AG04450 (cell line): Measurements from ENCODE around the gene WDR86. TPM values are rescaled to one million over a fixed set of nuclear protein-coding genes. Genes with fewer than 3 reads are reported as not detected.

Experiments
- CTCF ChIA-PET: fragments of 300-600, 350-600 bp; formaldehyde crosslinking; extraction: SDS; loops from one replicate; lab custom pipeline; 2022; ENCODE audit warnings: antibody characterized with exemption, inconsistent platforms; lab: Charles Lee
- POLR2A ChIA-PET: fragments of 350-600 bp; formaldehyde crosslinking; extraction: SDS; loops from one replicate; lab custom pipeline; 2021; ENCODE audit warnings: antibody characterized with exemption, inconsistent platforms; lab: Yijun Ruan, JAX
- DNase-seq: peaks from one replicate; pipeline ENCODE4 v3.0.0-alpha.2; 2011; ENCODE audit warnings: low read depth, low spot score
- H3K27ac ChIP-seq: one replicate; pipeline ENCODE4 v1.5.1; 2012; ENCODE audit warnings: low read depth, low read length, control low read depth
- H3K27me3 ChIP-seq: one replicate; pipeline ENCODE4 v1.6.0; 2012; ENCODE audit warnings: low read length; ENCODE audit not compliant: control insufficient read depth, insufficient read depth
- H3K4me3 ChIP-seq: 2 replicates; pipeline ENCODE4 v1.5.1; 2011; ENCODE audit warnings: mild to moderate bottlenecking, low read depth, low read length, control low read depth
- H3K9me3 ChIP-seq: 2 replicates; pipeline ENCODE4 v1.5.1; 2012; ENCODE audit warnings: low read length; ENCODE audit not compliant: control insufficient read depth, insufficient read depth
- polyA minus RNA-seq: library from RNA; depleted of rRNA, polyadenylated mRNA; stranded (reverse); fragments of >200 nt; gene quantifications from 2 replicates; pipeline ENCODE4 v1.2.3, GENCODE V29; 2011; rRNA and poly(A)+ RNA removed
- polyA plus RNA-seq: library from polyadenylated mRNA; depleted of rRNA; stranded (reverse); fragments of >200 nt; gene quantifications from 2 replicates; pipeline ENCODE4 v1.2.3, GENCODE V29; 2011; rRNA removed
- TF ChIP-seq, protein P1 (sequence below): IDR thresholded peaks from 2 replicates; pipeline ENCODE4 v1.5.1; 2011; ENCODE audit warnings: low read depth, low read length, control low read depth, inconsistent platforms

WDR86 gene, protein sequence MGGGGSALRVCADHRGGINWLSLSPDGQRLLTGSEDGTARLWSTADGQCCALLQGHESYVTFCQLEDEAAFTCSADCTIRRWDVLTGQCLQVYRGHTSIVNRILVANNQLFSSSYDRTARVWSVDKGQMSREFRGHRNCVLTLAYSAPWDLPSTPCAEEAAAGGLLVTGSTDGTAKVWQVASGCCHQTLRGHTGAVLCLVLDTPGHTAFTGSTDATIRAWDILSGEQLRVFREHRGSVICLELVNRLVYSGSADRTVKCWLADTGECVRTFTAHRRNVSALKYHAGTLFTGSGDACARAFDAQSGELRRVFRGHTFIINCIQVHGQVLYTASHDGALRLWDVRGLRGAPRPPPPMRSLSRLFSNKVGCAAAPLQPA
- 0.15 and 0.17 TPM in 2 replicates for polyA plus RNA-seq
- 0.65 and 0.83 TPM in 2 replicates for polyA minus RNA-seq

DNA sequence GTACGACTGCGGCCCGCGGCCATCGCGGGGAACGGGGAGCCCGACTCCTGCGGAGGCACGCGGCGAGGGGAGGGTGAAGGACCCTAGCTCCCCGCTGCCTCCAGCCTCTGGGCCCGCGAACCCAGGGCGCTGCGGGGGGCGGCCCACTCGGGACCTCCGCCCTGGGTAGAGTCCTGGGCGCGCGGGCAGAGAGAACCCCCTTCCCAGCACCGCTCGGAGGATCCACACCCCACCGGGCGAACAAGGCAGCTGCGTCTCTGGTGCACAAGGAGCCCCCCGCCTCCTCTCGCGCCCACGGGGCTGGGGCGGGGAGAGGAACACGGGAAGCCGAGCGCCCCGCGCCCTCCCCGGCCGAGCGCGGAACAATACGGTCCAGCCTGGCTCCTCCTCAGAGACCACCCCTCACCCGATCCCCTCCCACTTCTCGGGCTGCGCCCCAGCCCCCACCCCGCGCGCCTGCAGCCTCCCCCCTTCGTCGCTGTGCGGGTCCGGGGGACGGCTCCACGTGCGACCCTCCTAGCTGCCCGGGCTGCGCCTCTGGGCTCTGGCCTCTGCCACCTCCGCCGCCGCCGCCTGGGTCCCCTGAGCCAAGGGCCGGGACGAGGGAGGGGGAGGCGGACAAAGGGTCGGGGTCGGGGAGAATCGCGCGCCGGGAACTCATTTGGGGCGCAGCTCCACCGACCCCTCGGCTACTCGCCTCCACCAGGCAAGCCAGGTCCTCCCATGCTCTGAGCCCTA, at the start of gene WDR86:
Gene WDR86 (minus strand): TSS at position 372 of the 738 bp plus-strand sequence. CDS start 449 bp downstream, outside the sequence.
- peaks cover 75% of the 10 kb centered on the region for H3K27me3 ChIP-seq
- CTCF ChIA-PET, result interaction anchor here (0.6 to 1.0 kb wide), 3 partner anchors 41 to 349 kb away, joined by 3 read pairs; no protein-coding TSS in a partner anchor
- POLR2A ChIA-PET, result no interaction called here
- no peak within 1 kb of the TSS for H3K27ac ChIP-seq
- TF ChIP-seq, protein P1, sequence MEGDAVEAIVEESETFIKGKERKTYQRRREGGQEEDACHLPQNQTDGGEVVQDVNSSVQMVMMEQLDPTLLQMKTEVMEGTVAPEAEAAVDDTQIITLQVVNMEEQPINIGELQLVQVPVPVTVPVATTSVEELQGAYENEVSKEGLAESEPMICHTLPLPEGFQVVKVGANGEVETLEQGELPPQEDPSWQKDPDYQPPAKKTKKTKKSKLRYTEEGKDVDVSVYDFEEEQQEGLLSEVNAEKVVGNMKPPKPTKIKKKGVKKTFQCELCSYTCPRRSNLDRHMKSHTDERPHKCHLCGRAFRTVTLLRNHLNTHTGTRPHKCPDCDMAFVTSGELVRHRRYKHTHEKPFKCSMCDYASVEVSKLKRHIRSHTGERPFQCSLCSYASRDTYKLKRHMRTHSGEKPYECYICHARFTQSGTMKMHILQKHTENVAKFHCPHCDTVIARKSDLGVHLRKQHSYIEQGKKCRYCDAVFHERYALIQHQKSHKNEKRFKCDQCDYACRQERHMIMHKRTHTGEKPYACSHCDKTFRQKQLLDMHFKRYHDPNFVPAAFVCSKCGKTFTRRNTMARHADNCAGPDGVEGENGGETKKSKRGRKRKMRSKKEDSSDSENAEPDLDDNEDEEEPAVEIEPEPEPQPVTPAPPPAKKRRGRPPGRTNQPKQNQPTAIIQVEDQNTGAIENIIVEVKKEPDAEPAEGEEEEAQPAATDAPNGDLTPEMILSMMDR, result no peak
- peaks cover 4% of the 10 kb centered on the region; the same call in 1 of the 2 replicates for H3K9me3 ChIP-seq
- H3K4me3 ChIP-seq, result peak within 1 kb of the TSS; percentile 53
- DNase-seq, result no peak

DNA sequence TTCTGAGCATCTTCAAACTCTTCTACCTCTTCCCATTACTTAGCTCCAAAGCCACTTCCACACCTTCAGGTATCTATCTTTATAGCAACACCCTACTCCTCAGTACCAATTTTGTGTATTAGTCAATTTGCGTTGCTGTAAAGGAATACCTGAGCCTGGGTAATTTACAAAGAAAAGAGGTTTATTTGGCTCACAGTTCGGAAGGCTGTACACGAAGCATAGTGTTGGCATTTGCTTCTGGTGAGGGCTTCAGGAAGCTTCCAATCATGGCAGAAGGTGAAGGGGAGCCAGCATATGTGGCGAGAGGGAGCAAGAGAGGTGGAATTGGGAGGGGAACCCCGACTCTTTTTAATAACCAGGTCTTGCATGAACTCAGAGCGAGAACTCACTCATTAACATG, 47.7 kb upstream of the WDR86 start:
- CTCF ChIA-PET, result interaction anchor here (1.1 kb wide), 2 partner anchors 8 to 89 kb away, joined by 4 read pairs; no protein-coding TSS in a partner anchor
- no peak overlapping the region for H3K27ac ChIP-seq

DNA sequence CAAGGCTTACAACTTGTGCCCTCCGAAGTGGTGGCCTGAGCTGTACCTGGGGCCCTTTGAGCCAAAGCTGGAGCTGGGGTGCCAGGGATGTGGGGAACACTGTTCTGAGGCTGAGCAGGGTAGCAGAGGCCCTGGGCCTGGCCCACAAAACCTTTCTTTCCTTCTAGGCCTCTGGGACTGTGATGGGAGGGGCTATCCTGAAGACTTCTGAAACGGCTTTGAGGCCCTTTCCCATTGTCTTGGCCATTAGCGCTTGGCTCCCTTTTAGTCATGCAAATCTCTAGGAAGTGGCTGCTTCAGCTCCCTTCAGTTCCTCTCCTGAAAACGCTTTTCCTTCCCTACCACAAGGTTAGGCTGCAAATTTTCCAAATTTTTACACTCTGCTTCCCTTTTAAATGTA, 46.9 kb upstream of the WDR86 start:
- Histone ChIP-seq H3K27me3 (peaks cover under 1% of the 10 kb centered on the region), H3K27ac (no peak overlapping the region), H3K9me3 (no peaks in the 10 kb centered on the region; the same call in 1 of the 2 replicates), H3K4me3 (no peak overlapping the region)
- DNase-seq, result no peak
- CTCF ChIA-PET, result interaction anchor here (0.6 to 1.1 kb wide), 5 partner anchors 8 to 151 kb away, joined by 3 to 6 read pairs (median 4); no protein-coding TSS in a partner anchor
- TF ChIP-seq, protein P1, result no peak
- POLR2A ChIA-PET, result no interaction called here

More for the DNA sequence above, 47.7 kb upstream of the WDR86 start:
- no peak overlapping the region for H3K4me3 ChIP-seq
- POLR2A ChIA-PET, result no interaction called here
- TF ChIP-seq, protein P1, result no peak
- H3K9me3 ChIP-seq, result peaks cover 6% of the 10 kb centered on the region
- H3K27me3 ChIP-seq, result no peaks in the 10 kb centered on the region
- no peak for DNase-seq

DNA sequence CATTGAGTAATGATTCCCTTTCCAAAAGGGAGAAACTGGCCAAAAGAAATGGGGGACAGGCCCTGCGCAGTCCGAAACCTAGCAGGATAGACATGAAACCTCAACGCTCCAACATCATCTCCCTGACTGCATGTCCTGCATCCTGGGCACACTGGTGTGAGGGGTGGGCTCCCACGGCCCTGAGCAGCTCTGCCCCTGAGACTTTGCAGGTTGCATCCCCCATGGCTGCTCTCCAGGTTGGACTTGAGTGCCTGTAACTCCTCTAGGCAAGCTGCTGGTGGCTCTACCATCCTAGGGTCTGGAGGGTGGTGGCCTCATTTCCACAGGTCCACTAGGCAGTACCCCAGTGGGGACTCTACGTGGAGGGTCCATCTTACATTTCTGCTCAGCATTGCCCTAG, 46.4 kb upstream of the WDR86 start:
- no peak for DNase-seq
- H3K9me3 ChIP-seq, result no peaks in the 10 kb centered on the region; the same call in 1 of the 2 replicates
- CTCF ChIA-PET, result interaction anchor here (0.6 to 1.1 kb wide), 4 partner anchors 7 to 88 kb away, joined by 3 to 6 read pairs (median 4); no protein-coding TSS in a partner anchor
- POLR2A ChIA-PET, result no interaction called here
- peaks cover 4% of the 10 kb centered on the region for H3K27me3 ChIP-seq
- H3K27ac ChIP-seq, result no peak overlapping the region
- no peak overlapping the region for H3K4me3 ChIP-seq
- TF ChIP-seq, protein P1, result no peak
